ENCODE results near the gene CLEC1A. TPM values are rescaled to one million over a fixed set of nuclear protein-coding genes. Genes with fewer than 3 reads are reported as not detected.

The CLEC1A gene
- total RNA-seq, 1 donor from 2014 or later, result 0.04 TPM

DNA sequence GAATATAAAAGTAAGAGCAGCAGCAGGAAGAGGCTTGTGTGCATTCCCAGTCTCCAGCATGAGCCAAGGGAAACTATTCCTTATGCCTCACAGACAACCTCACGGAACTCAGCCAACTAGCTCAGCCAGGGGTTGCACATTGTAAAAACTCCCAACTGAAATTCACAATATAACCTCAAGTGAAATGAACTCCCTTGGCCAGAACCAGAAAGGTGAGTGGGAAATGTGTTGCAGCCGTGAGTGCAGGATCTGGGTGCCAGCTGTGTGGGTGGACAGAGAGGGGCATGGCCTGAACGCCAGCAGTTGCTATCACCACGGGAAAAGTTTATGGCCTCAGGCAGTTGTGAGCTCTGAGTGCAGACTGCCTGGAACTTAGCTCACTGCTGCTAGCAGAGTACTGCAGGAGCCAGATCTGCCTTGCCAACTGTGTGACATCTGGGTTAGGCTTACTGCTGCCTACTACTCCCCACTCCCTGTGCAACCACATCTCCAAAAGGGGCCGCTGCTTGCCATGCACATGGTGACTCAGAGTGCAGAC, 2.3 kb upstream of the CLEC1A start:
- DNase-seq (ENCODE audit: low read depth), result no peak
- Histone ChIP-seq H3K36me3 (ENCODE audit: control insufficient read depth, insufficient read depth, low read length) (no peaks in the 10 kb centered on the region), H3K4me3 (ENCODE audit: low read depth, low read length) (no peak overlapping the region), H3K27me3 (ENCODE audit: control insufficient read depth, insufficient read depth, low read length) (no peaks in the 10 kb centered on the region)
- TF ChIP-seq, protein P1, sequence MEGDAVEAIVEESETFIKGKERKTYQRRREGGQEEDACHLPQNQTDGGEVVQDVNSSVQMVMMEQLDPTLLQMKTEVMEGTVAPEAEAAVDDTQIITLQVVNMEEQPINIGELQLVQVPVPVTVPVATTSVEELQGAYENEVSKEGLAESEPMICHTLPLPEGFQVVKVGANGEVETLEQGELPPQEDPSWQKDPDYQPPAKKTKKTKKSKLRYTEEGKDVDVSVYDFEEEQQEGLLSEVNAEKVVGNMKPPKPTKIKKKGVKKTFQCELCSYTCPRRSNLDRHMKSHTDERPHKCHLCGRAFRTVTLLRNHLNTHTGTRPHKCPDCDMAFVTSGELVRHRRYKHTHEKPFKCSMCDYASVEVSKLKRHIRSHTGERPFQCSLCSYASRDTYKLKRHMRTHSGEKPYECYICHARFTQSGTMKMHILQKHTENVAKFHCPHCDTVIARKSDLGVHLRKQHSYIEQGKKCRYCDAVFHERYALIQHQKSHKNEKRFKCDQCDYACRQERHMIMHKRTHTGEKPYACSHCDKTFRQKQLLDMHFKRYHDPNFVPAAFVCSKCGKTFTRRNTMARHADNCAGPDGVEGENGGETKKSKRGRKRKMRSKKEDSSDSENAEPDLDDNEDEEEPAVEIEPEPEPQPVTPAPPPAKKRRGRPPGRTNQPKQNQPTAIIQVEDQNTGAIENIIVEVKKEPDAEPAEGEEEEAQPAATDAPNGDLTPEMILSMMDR (IDR thresholded peaks at IDR 0.05; ENCODE audit: insufficient read depth, low read length, poor library complexity, severe bottlenecking), result no peak

DNA sequence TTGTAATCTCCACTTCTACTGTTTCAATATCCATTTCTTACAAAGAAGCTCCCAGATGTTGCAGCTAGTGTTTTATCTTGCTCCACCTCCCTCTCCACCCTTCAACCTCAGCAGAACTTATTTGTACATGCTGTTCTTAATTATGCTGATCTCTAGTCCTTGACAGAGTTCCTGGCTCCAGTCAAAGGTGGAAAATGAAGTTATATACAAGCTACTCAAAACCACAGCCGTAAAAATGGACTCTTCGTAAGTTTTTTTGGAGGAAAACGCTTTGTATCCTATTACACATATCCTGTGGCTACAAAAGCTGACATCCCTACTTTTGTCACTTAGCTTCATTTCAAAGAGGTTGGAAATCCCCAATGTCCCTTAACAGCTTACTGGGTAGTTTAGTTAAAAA, 1.3 kb downstream of the CLEC1A start:
- no peak for DNase-seq (ENCODE audit: low read depth)
- TF ChIP-seq, protein P1 (IDR thresholded peaks at IDR 0.05; ENCODE audit: insufficient read depth, low read length, poor library complexity, severe bottlenecking), result no peak
- H3K36me3 ChIP-seq (ENCODE audit: control insufficient read depth, insufficient read depth, low read length), result no peaks in the 10 kb centered on the region

DNA sequence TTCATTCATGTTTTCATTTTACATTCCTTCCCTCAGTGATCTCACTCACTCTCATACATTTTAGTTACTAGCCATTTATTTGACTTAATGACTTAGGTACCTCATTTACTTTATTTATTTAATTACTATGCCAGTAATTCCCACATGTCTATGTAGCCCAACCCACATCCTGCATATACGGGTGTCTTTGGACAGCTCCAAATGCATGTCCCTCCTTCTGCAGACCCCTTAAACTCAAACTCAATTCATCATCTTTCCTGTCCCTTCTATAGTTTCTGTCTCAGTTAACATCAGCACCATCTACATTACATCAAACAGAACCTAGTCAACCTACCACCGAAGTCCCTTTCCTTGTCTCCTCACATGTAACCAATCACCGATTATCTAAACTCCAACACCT, 2.8 kb downstream of the CLEC1A start:
- DNase-seq (ENCODE audit: low read depth), result no peak
- Histone ChIP-seq H3K4me3 (ENCODE audit: low read depth, low read length) (no peak overlapping the region), H3K27me3 (ENCODE audit: control insufficient read depth, insufficient read depth, low read length) (no peaks in the 10 kb centered on the region), H3K36me3 (ENCODE audit: control insufficient read depth, insufficient read depth, low read length) (no peaks in the 10 kb centered on the region)
- TF ChIP-seq, protein P1 (IDR thresholded peaks at IDR 0.05; ENCODE audit: insufficient read depth, low read length, poor library complexity, severe bottlenecking), result no peak

More for the DNA sequence above, 1.3 kb downstream of the CLEC1A start:
- Histone ChIP-seq H3K4me3 (ENCODE audit: low read depth, low read length) (no peak overlapping the region), H3K27me3 (ENCODE audit: control insufficient read depth, insufficient read depth, low read length) (no peaks in the 10 kb centered on the region)

DNA sequence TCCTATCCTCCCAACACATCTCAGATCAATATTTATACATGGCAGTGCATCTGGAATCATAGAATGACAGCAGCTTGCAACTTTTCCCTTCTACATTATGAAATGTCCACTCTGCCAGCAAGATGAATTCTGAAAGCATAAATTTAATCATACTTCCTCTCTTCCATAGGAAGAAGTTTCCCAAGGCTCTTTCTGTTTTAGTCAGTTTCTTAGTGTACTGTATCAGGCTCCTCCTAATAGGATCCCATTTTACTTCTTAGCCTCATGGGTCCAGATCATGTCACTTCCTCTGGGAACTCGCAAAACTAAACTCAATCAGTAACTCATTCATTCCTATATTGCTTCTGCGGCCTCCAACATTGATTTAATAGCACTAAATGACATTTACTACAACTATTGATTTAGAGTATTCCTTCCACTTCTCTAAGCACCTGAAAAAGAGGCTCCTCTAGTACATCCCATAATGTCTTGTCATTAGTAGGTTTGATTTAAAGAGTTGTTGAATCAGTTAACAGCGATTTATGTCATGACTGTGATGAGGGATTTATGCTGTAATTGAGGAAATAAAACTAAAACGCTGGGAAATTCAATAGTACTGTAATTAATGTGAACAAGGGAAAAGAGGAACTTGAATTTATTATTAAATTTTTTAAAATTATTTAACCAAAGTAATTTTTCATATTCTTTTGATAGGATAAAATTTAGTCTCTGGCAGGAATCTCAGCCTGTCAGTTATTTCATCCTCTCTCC, 4.0 kb downstream of the CLEC1A start:
- DNase-seq (ENCODE audit: low read depth), result no peak
- Histone ChIP-seq H3K27me3 (ENCODE audit: control insufficient read depth, insufficient read depth, low read length) (no peaks in the 10 kb centered on the region), H3K4me3 (ENCODE audit: low read depth, low read length) (no peak overlapping the region), H3K36me3 (ENCODE audit: control insufficient read depth, insufficient read depth, low read length) (no peaks in the 10 kb centered on the region)
- TF ChIP-seq, protein P1 (IDR thresholded peaks at IDR 0.05; ENCODE audit: insufficient read depth, low read length, poor library complexity, severe bottlenecking), result no peak

DNA sequence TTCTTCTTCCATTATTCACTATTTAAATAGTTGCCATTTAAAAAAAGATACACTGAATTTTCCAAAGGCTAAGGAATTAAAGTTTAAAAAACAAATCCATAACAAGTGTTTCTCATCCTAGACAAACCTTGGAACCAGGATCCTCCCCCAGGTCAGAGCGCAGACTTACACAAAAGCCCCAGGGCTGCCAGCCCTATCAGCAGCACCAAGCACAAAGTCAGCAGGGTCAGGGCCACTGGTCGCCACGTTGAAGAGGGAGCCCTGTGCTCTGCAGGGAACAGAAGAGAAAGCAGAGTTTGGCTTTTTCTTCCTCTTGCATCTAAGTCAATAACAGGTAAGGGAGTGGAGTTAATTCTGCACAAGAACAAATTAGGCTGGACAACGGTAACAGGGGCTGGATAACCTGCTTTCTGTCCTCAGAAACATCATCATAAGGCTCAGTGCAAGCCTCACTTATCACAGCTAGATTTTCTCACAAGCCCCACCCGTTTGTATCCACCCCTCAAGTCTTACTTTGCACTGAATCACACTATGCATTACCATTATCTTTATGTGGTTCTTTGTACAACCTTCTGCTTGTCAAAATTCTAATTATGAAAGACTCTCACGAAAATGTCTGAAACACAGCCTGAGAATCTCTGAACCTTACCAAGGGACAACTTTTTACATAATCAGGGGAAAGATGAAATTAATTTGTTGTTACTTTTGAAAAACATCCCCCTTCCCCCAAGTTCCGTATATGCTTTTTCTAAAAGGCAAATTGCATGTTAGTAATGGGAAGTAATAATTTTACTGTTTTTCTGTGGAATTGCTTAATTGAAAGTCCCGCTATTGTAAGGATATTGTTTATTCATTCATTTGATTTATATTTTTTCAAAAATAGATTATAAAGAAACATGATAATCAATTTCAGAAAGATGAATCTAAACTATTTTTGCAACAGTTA, 9.6 kb downstream of the CLEC1A start:
- no peak for DNase-seq (ENCODE audit: low read depth)
- TF ChIP-seq, protein P1 (IDR thresholded peaks at IDR 0.05; ENCODE audit: insufficient read depth, low read length, poor library complexity, severe bottlenecking), result no peak
- no peaks in the 10 kb centered on the region for H3K36me3 ChIP-seq (ENCODE audit: control insufficient read depth, insufficient read depth, low read length)
- H3K4me3 ChIP-seq (ENCODE audit: low read depth, low read length), result no peak overlapping the region
- H3K27me3 ChIP-seq (ENCODE audit: control insufficient read depth, insufficient read depth, low read length), result no peaks in the 10 kb centered on the region

Data from kidney epithelial cell (primary cell).